Activated T-helper 2 cell treated with anti-CD3 and anti-CD28 coated beads, Interferon-gamma antibody, Interleukin-2, Interleukin-4, amounts not matched to agents 10 μg/mL and 5 μg/mL and 100 μg/mL, durations not matched to agents 14 hours and 24 hours and 36 hours (primary cell): ENCODE results near the gene CUTA. TPM values are rescaled to one million over a fixed set of nuclear protein-coding genes. Genes with fewer than 3 reads are reported as not detected.

ENCODE experiments used
- DNase-seq: peaks from one replicate; pipeline ENCODE4 v3.0.0; 2021; ENCODE audit warnings: low spot score
- H3K27ac Mint-ChIP-seq: one replicate; pipeline ENCODE4 v1.8.0; 2021; ENCODE audit warnings: mixed read lengths
- H3K27me3 Mint-ChIP-seq: one replicate; pipeline ENCODE4 v1.8.0; 2021; ENCODE audit warnings: low read depth, mixed read lengths
- H3K36me3 Mint-ChIP-seq: one replicate; pipeline ENCODE4 v1.8.0; 2021; ENCODE audit warnings: low read depth, mixed read lengths
- H3K4me1 Mint-ChIP-seq: one replicate; pipeline ENCODE4 v1.8.0; 2021; ENCODE audit warnings: low read depth, mixed read lengths
- H3K4me3 Mint-ChIP-seq: one replicate; pipeline ENCODE4 v1.8.0; 2021; ENCODE audit warnings: low read depth, mild to moderate bottlenecking, moderate library complexity, mixed read lengths
- H3K9me3 Mint-ChIP-seq: one replicate; pipeline ENCODE4 v1.8.0; 2021; ENCODE audit warnings: mixed read lengths
- intact Hi-C: fragments of 100-400 bp; cut with micrococcal nuclease; formaldehyde crosslinking; loops from one replicate; pipeline ENCODE4 v1.15.1; 2023
- total RNA-seq: library from RNA; stranded (reverse); gene quantifications from 2 replicates; pipeline ENCODE4 v1.2.3, GENCODE V29; 2022

CUTA gene
- total RNA-seq, 1 donor from 2014 or later, result 143 TPM

- Mint-ChIP-seq H3K27ac (peak overlapping the region; percentile 2), H3K4me3 (no peak overlapping the region), H3K9me3 (no peaks in the 10 kb centered on the region), H3K4me1 (peaks cover 20% of the 10 kb centered on the region), H3K27me3 (no peaks in the 10 kb centered on the region), H3K36me3 (peaks cover 54% of the 10 kb centered on the region)
- DNase-seq, result no peak
- intact Hi-C loops, result loop anchor here (10.0 kb wide), 2 partner anchors 84 to 244 kb away; no protein-coding TSS in a partner anchor
Observed at GRCh38 chr6:33450434-33450833, 32.5 kb upstream of the CUTA start.

- Mint-ChIP-seq H3K9me3 (no peaks in the 10 kb centered on the region), H3K27ac (no peak overlapping the region), H3K4me1 (peaks cover 2% of the 10 kb centered on the region), H3K27me3 (no peaks in the 10 kb centered on the region), H3K36me3 (peaks cover 68% of the 10 kb centered on the region), H3K4me3 (no peak overlapping the region)
- DNase-seq, result no peak
- intact Hi-C loops, result no loop called here
Observed at GRCh38 chr6:33446356-33446755, 28.4 kb upstream of the CUTA start.

GRCh38 chr6:33445119-33445603, 27.3 kb upstream of the CUTA start:
- intact Hi-C loops, result no loop called here
- Mint-ChIP-seq H3K9me3 (no peaks in the 10 kb centered on the region), H3K27ac (no peak overlapping the region), H3K4me1 (no peaks in the 10 kb centered on the region), H3K4me3 (no peak overlapping the region), H3K36me3 (peaks cover 76% of the 10 kb centered on the region), H3K27me3 (no peaks in the 10 kb centered on the region)
- DNase-seq, result no peak

- intact Hi-C loops, result no loop called here
- H3K4me1 Mint-ChIP-seq, result no peaks in the 10 kb centered on the region
- H3K4me3 Mint-ChIP-seq, result no peak overlapping the region
- no peak overlapping the region for H3K27ac Mint-ChIP-seq
- peaks cover 79% of the 10 kb centered on the region for H3K36me3 Mint-ChIP-seq
- no peak for DNase-seq
- no peaks in the 10 kb centered on the region for H3K9me3 Mint-ChIP-seq
- no peaks in the 10 kb centered on the region for H3K27me3 Mint-ChIP-seq
Observed at GRCh38 chr6:33443619-33444504, 26.0 kb upstream of the CUTA start.

- H3K4me1 Mint-ChIP-seq, result no peaks in the 10 kb centered on the region
- H3K9me3 Mint-ChIP-seq, result no peaks in the 10 kb centered on the region
- intact Hi-C loops, result no loop called here
- H3K36me3 Mint-ChIP-seq, result peaks cover 79% of the 10 kb centered on the region
- H3K27me3 Mint-ChIP-seq, result no peaks in the 10 kb centered on the region
- H3K27ac Mint-ChIP-seq, result no peak overlapping the region
- H3K4me3 Mint-ChIP-seq, result no peak overlapping the region
- DNase-seq, result no peak
Observed at GRCh38 chr6:33443025-33443424, 25.1 kb upstream of the CUTA start.

- Mint-ChIP-seq H3K27me3 (no peaks in the 10 kb centered on the region), H3K36me3 (peaks cover 78% of the 10 kb centered on the region)
Observed at GRCh38 chr6:33442283-33442682, 24.4 kb upstream of the CUTA start.

GRCh38 chr6:33441457-33441856, 23.6 kb upstream of the CUTA start:
- intact Hi-C loops, result no loop called here
- no peaks in the 10 kb centered on the region for H3K4me1 Mint-ChIP-seq
- no peaks in the 10 kb centered on the region for H3K27me3 Mint-ChIP-seq
- H3K27ac Mint-ChIP-seq, result no peak overlapping the region
- H3K4me3 Mint-ChIP-seq, result no peak overlapping the region
- peaks cover 77% of the 10 kb centered on the region for H3K36me3 Mint-ChIP-seq
- no peaks in the 10 kb centered on the region for H3K9me3 Mint-ChIP-seq
- DNase-seq, result no peak

More at GRCh38 chr6:33442283-33442682, 24.4 kb upstream of the CUTA start:
- intact Hi-C loops, result no loop called here
- no peaks in the 10 kb centered on the region for H3K9me3 Mint-ChIP-seq
- H3K4me3 Mint-ChIP-seq, result no peak overlapping the region
- H3K4me1 Mint-ChIP-seq, result no peaks in the 10 kb centered on the region
- DNase-seq, result no peak
- no peak overlapping the region for H3K27ac Mint-ChIP-seq

GRCh38 chr6:33440649-33441309, 22.9 kb upstream of the CUTA start:
- Mint-ChIP-seq H3K9me3 (no peaks in the 10 kb centered on the region), H3K4me1 (no peaks in the 10 kb centered on the region), H3K4me3 (no peak overlapping the region), H3K27ac (no peak overlapping the region), H3K36me3 (peaks cover 78% of the 10 kb centered on the region), H3K27me3 (no peaks in the 10 kb centered on the region)
- no peak for DNase-seq
- intact Hi-C loops, result no loop called here

GRCh38 chr6:33439956-33440648, 22.2 kb upstream of the CUTA start:
- Mint-ChIP-seq H3K4me3 (no peak overlapping the region), H3K36me3 (peaks cover 82% of the 10 kb centered on the region), H3K4me1 (no peaks in the 10 kb centered on the region), H3K27me3 (no peaks in the 10 kb centered on the region), H3K27ac (no peak overlapping the region), H3K9me3 (no peaks in the 10 kb centered on the region)
- intact Hi-C loops, result no loop called here
- no peak for DNase-seq

GRCh38 chr6:33438978-33439594, 21.2 kb upstream of the CUTA start:
- Mint-ChIP-seq H3K9me3 (no peaks in the 10 kb centered on the region), H3K27me3 (no peaks in the 10 kb centered on the region), H3K36me3 (peaks cover 76% of the 10 kb centered on the region), H3K4me1 (no peaks in the 10 kb centered on the region), H3K27ac (no peak overlapping the region), H3K4me3 (no peak overlapping the region)
- intact Hi-C loops, result no loop called here
- DNase-seq, result no peak

GRCh38 chr6:33437666-33438065, 19.8 kb upstream of the CUTA start:
- intact Hi-C loops, result no loop called here
- Mint-ChIP-seq H3K36me3 (peaks cover 77% of the 10 kb centered on the region), H3K4me1 (no peaks in the 10 kb centered on the region), H3K27me3 (no peaks in the 10 kb centered on the region), H3K9me3 (no peaks in the 10 kb centered on the region), H3K4me3 (no peak overlapping the region), H3K27ac (no peak overlapping the region)
- DNase-seq, result no peak

GRCh38 chr6:33434961-33435360, 17.1 kb upstream of the CUTA start:
- Mint-ChIP-seq H3K4me1 (peaks cover 13% of the 10 kb centered on the region), H3K27ac (no peak overlapping the region), H3K27me3 (no peaks in the 10 kb centered on the region), H3K9me3 (no peaks in the 10 kb centered on the region), H3K4me3 (no peak overlapping the region), H3K36me3 (peaks cover 62% of the 10 kb centered on the region)
- intact Hi-C loops, result no loop called here
- no peak for DNase-seq
